Measurements from ENCODE around the gene REC114.
"Not testable (repeated sequence)": the region's sequence is repeated elsewhere in the genome, so short reads cannot be mapped to it uniquely, and the experiment has no call there.

REC114 gene

DNA sequence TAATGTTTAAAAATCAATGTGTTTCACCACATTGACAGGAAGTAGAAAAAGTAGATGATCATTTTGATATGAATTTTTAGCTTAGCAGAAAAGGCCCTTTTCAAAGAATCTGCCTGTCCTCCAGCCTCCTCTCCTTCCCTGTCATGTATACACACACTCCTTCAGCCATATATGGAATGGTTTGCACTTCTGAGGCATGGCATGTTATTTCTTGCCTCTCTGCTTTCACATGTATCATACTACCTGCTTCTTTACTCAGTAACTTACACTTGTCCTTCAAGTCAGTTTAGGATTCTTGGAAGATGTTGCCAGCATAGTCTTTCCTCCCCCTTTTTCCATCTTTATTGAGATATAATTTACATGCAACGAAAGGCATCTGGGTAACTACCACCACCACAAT, 79.0 kb downstream of the REC114 start:
- no peak for DNase-seq
- intact Hi-C loops (cut with DNase I): no loop called here

DNA sequence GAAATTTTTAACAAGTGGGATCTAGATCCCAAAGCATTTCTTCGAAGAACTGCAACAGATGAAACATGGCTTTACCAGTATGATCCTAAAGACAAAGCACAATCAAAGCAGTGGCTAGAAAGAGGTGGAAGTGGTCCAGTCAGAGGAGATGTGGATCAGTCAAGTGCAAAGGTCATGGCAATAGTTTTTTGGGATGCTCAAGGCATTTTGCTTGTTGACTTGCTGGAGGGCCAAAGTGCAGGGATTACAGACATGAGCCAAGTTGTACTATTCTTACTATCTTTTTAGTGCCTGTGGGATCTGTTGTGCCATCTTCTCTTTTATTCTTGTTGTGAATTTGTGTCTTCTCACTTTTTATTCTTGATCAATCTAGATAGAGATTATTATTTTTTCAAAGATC, 82.0 kb downstream of the REC114 start:
- intact Hi-C loops (cut with DNase I): no loop called here

DNA sequence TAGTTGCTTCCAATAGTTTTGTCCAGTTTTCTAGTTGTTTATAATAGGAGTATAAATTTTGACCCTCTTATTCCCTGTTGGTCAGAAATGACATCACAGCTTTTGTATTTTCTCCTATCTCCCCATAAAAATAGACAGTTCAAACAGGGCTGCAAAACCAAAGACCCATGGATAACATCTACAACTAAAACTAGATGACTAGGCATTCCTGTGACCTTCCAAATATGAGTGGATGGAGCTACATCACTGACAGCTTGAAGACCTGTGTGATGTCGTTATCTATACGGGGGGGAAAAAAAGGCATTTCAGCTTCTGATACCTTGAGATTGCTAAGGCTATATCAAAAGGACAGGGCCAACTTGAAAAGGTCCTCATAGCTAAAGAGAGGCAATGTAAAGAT, 84.6 kb downstream of the REC114 start:
- DNase-seq: no peak

More for the DNA sequence above, 82.0 kb downstream of the REC114 start:
- DNase-seq: no peak

DNA sequence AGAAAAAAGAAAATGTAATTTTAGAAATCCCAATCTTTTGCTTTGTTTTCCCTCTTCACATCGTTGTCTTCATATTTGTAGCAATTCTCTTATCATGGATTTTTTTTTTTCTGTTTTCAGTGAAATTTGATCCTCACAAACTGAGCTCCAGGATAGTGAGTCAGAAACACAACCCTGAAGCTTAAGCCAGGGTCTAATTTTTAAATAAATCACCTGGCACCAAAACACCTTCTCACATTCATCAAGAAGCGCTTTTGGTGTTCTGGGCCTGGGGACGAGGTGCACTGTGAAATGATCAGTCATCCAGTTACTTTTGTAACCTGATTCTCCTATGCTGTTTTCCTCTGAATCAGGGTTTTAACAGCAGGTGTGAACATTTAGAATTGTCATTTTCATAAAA, 87.7 kb downstream of the REC114 start:
- DNase-seq: no peak
- intact Hi-C loops (cut with DNase I): no loop called here

More for the DNA sequence above, 84.6 kb downstream of the REC114 start:
- intact Hi-C loops (cut with DNase I): no loop called here

DNA sequence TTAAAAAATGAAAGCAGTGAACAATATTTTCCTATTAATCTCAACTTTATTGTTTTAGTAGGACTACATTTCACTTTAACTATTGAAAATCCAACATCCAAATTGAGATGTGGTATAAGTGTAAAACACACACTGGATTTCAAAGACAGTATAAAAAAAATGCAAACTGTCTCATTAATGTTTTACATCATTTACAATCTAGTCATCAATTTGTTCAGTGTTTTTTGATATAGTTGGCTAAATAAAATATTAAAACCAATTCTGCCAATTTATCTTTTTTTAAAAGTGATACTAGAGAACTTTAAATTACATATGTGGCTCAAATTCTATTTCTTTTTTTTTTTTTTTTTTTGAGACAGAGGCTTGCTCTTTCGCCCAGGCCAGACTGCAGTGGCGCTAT, 95.2 kb downstream of the REC114 start:
- intact Hi-C loops (cut with DNase I): no loop called here
- DNase-seq: no peak

DNA sequence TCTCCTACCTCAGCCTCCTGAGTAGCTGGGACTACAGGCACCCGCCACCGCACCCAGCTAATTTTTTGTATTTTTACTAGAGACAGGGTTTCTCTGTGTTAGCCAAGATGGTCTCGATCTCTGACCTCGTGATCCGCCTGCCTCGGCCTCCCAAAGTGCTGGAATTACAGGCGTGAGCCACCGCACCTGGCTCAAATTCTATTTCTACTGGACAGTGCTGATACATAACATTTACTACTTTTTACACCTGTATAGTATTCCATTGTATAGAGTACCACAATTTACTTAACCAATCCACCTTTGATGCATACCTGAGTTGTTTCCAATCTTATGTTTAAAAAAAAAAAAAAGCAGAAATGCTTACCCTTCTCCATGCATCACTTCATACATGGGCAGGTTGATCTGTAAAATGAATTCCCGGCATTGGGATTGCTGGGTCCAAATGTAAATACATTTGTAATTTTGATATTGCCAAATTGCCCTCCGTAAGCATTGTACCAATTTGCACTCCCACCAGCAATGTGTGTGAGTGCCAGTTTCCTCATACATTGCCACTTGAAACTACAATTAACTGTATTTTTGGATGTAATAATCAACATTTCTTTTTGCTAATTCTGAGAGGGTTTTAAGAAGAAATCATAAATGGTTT, 95.7 kb downstream of the REC114 start:
- DNase-seq: no peak
- intact Hi-C loops (cut with DNase I): no loop called here

DNA sequence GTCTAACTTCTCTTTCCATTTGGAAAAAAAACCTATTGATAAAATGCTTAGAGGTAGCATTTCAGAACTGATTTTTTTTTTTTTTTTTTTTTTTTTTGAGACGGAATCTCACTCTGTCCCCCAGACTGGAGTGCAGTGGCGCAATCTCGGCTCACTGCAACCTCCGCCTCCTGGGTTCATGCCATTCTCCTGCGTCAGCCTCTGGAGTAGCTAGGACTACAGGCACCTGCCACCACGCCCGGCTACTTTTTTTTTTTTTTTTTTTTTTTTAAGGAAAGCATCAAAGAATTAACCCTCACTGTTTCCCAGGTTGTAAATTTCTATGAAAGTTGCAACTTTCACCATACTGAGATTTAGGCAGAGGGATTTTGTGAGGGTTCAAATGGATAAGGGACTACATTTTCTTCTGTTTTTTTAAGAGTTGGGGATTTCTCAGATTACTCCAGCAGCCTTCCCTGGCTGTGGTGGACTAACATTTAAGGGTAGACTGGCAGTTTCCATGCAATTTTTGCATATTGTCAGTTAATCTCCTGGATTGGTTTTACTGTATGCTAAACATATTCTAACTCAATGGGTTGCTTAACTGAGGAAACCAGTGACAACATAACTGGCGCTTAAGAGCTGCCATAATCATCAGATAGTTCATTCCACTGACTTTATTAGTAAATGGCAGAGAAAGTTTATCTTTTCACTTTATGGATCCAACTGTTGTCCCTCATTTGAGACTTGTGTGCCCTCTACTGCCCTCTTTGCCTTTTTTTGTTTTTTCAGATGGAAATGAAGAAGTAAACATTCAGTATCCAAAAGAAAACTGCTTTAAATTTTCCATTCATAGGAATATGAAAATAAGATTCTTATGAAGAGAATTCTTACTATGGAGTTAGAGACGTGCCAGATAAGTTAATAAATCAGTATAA, 96.5 kb downstream of the REC114 start:
- intact Hi-C loops (cut with DNase I): no loop called here
- DNase-seq: no peak

DNA sequence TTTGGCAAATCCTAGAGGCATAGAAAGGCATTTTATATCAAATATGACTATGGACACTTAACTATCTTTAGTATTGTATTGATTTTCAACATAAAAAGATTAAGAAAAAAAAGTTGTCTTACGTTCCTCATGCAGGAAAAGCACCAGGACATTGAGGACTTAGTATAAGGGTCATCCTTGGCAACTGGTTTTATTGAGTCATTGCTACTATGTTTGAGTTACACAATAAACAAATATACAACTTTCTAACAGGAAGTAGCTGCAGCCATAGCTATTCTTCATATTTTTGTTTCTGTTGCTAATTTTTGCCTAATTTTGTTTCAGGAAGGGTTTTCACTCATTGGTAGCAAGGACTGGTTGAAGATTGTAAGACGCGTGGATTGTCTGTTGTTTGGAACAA, 97.2 kb downstream of the REC114 start:
- DNase-seq: no peak
- intact Hi-C loops (cut with DNase I): no loop called here

DNA sequence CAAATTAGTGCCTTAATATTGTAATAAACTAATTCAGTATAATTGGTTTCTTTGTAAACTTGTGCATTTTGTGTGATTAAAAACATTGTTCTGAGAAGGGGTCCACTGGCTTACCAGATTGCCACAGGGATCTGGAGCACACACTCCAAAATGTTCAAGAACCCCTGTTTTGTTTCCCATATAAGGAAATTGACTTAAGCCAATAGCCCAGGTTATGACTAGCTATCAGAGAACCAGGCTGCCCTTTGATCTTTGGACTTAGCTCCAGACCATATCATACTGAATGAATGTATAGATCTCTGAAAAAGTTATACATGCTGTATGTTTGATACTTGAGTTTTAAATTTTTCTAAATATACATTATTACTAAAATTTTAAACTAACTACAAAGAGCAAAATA, 98.5 kb downstream of the REC114 start:
- intact Hi-C loops (cut with DNase I): no loop called here
- no peak for DNase-seq

DNA sequence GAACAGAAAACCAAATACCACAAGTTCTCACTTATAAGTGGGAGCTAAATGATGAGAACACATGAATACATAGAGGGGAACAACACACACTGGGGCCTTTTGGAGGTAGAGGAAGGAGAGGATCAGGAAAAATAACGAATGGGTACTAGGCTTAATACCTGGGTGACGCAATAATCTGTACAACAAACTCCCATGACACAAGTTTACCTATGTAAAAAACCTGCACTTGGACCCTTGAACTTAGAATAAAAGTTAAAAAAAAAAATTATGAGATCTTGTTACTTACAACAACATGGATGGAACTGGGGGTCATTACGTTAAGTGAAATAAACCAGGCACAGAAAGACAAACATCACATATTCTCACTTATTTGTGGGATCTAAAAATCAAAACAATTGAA, 106.0 kb downstream of the REC114 start:
- intact Hi-C loops (cut with DNase I); DNase-seq: not testable (repeated sequence)

DNA sequence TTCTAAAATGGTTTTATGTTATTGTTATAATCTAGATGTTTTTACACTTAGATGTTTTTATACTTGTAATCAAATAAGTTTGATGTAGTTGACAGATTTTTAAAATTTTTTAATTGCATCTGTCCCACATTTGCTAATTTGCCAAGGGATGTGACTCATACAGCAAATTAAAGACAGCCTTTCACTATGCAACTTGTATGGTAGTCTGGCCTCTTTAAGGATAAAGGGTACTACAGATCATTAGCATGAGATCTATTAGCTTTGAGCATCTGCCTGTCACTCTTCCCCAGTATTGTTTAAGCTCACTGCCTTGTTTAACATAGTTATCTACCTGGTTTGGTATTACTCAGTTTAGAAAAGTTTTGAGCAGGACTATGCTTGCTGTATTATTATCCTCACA, 107.2 kb downstream of the REC114 start:
- intact Hi-C loops (cut with DNase I): no loop called here
- DNase-seq: no peak

DNA sequence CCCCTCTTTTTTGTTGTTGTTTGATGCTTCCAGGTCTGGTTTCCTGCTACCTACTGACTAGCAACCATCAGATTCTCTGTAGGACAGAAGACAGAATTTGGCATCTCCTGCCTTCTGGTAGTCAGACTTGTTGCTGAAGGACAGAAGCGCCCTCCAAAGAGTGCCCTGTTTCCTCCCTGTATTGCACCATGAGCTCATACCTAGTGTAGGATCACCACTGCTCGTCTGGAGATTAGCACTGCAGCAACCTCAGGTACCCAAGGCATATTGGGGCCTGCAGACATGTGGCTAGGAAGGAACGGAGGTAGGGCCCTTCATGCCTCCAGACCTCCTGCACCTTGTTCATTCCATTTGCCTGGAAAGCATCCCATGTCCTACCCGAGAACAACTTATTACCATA, 112.1 kb downstream of the REC114 start:
- DNase-seq: no peak
- intact Hi-C loops (cut with DNase I): no loop called here

DNA sequence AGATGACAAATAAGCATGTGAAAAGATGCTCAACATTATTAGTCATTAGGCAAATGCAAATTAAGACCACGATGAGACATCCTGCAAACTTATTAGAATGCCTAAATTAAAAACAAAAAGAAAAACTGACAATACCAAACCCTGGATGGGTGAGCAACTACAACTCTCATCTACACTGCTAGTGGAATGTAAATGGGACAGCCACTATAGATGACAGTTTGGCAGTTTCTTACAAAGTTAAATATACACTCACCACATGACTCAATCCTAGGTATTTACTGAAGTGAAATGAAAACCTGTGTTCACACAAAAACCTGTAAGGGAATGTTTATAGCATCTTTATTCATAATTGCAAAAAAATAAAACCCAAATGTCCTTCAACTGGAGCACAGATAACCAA, 115.6 kb downstream of the REC114 start:
- intact Hi-C loops (cut with DNase I): no loop called here
- no peak for DNase-seq

DNA sequence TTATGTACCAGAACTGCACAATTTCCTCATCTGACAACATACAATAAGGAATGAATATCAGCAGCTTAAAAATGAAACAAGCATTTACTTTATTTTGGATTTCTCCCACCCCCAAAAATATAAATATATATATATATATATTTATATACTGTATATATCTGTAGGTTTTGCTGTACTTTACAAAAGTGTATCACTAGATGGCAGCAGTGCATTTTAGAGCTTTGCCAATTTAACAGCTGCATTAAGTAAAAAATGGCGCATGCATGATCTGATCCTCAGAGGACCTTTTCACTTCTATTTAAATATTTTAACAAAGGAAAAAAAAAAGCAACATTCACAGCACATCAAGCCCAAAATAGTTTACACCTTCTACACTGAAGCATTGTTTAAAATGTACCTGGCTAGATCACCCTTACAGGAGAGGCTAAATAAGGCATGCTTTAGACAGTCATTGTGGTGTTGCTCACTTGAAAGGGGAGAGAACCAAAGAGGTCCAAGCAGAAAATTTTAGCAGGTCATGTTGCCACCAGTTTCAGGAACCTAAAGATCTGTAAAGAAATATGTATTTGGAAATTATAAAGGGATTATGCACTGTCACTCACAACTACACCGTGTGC, 117.6 kb downstream of the REC114 start:
- intact Hi-C loops (cut with DNase I): loop anchor here (1.0 kb wide), 1 partner anchor 76 kb away; no protein-coding TSS in a partner anchor

DNA sequence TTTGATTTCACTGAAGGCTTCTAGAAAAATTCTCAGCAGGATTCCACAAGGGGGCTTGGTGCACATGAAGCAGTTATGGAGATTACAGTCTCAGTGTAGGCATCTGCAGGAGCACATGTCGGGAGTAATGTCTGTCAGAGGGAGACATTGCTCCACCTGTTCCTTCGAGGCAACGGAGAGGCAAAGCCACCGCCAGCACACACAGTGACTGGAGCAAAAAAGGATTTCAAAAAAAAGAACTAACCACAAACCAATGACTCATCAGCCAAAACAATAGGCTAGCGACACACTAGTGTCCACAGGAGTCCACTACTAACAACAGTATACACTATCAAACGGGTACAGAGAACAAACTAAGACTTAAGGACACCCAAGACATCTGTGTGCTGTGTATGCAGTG, 121.3 kb downstream of the REC114 start:
- intact Hi-C loops (cut with DNase I): no loop called here
- DNase-seq: peak in 4 of 10 donors; percentile 14 to 88 (median 51)

More for the DNA sequence above, 117.6 kb downstream of the REC114 start:
- no peak for DNase-seq

DNA sequence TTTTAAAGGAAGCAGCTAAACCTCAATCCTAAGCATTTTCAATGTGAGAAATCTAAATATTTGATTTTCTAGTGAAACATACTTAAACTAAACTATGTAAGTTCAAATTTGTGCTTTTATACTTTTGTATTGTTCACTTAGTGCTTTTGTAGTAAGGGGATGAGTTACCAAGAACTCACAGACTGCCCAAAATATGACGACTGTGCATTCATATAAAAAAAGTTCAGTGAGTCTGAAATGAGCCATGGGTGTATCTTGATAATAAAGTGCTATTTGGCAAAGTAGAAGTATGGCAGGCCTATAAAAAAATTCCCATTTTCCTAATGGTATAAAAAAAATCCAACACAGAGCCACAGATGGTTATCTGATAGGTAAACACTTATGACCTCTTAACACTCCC, 124.1 kb downstream of the REC114 start:
- intact Hi-C loops (cut with DNase I): no loop called here
- DNase-seq: no peak

DNA sequence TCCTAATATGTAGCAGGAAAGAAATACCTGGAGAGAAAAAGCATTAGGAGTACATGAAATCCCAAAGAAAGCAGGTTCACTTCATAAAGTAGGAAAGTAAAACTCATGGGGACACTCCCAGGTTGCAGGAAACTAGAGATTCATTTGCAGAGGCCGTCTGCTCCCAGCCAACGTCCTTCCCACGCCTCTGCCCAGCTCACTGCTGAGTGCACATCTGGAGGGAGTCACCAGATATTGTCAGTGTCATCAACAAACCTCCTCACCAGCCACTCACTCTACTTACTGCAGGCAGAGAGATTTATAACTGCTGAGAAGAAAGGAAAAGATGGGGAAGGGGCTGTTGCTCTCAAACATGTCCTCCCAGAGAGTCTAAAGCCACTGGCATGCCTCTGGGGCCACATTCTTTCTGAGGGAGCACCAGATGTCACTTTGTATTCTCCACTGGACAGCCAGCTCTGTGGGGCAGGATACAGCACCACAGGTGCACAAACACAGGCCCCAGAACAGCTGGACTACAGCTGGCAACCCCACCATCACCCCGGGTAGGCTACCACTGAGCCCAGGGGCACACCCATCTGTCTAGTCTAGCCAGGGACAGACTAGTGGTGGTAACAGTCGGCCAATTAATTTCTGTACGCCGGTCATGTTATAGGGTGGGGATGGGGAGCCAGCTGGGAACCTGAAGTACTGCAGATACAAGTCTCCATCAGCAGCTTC, 125.8 kb downstream of the REC114 start:
- DNase-seq: no peak
- intact Hi-C loops (cut with DNase I): no loop called here

DNA sequence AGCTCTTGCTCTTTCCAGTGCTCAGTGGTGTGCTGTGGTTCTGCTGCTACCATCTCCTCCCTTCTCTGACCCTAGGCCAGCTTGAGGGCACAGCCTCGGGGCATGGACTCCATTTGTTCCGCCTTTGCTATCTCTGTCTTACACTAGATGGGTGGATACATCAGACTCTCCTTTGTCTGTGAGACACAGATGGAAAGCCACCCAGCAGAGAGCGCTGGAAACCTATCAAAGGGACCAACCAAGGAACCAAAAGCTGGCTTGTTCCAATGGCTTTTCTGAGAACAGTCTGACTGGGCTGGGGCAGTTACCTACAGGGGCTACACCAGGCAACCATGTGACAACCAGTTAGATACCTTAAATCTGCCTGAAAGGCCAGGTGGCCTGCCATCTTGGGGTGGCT, 126.4 kb downstream of the REC114 start:
- no peak for DNase-seq
- intact Hi-C loops (cut with DNase I): no loop called here

DNA sequence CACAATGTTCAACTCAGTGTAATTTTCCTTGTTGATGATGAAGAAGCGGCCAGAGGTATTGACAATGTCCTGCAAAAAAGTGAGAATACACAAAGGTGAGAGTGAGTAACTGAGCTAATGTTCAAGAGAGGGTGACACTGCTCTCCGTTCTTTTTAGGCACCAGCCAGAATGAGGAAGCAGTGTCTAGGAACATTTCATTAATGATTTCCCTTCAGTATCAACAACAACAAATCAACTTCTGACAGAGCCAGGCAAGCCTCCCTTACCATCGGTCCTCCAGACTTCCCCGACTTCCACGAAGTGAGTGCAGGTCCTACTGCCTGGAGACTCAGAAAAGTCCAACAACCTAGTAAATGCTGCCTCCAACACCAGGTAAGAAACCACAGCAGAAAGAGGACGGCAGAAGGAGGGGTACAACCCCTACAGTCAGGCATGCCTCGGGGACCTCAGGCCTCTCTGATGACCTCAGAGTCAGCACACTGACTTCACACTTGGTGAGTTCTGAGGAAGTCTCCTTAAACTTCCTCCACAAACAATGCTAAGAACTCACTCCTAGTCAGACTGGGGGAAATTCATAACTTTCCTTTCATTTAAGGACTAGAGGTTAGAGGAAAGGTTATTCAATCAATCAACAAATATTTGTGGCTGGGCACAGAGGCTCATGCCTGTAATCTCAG, 127.5 kb downstream of the REC114 start:
- intact Hi-C loops (cut with DNase I): no loop called here
- no peak for DNase-seq

DNA sequence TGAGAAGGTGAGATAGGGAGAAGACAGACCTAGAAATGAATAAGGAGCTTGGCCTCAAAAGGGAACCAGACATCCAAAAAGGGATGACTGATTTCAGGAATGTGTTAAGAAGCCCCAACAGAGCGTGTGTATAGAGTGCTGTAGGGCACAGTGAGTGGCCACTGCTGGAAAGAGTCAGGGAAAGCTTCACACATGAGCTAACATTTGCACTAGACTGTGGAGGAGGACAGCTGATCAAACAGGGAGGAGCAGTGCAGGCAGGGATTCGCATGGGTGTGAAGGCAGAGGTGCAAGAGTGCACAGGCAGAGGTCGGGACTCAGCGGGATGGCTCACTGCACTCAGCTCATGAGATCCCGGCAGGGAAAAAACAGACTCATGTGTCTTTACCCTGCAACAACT, 128.4 kb downstream of the REC114 start:
- intact Hi-C loops (cut with DNase I): no loop called here
- no peak for DNase-seq

All from posterior cingulate gyrus (tissue), 11 donors.